HepG2 (cell line): Measurements from ENCODE around the gene MRPL10.

ENCODE experiments used
- ATF7 ChIP-seq, 2 experiments: fragments of 450-650 bp in 1 of 2; sonication (generic) in 1 of 2; formaldehyde crosslinking in 1 of 2; IDR thresholded peaks; 2 replicates each; pipeline versions ENCODE4 v1.4.0 to v1.6.1; 2016 to 2020; ENCODE audit warnings: antibody characterized with exemption in 1 of 2, mild to moderate bottlenecking in 1 of 2, missing genetic modification reagents in 1 of 2
- DDIT3 ChIP-seq: sonication (generic); formaldehyde crosslinking; IDR thresholded peaks from 2 replicates; pipeline ENCODE4 v1.4.0; 2020; ENCODE audit warnings: mild to moderate bottlenecking, missing genetic modification reagents
- ESRRA ChIP-seq: sonication (generic); formaldehyde crosslinking; IDR thresholded peaks from 2 replicates; pipeline ENCODE4 v1.5.1; 2020; ENCODE audit warnings: mild to moderate bottlenecking, low read depth, missing genetic modification reagents
- FOXO4 ChIP-seq: sonication (generic); formaldehyde crosslinking; conservative IDR thresholded peaks from 2 replicates; pipeline ENCODE4 v1.8.1; 2023; ENCODE audit warnings: missing genetic modification reagents
- KDM1A ChIP-seq: IDR thresholded peaks from 2 replicates; pipeline ENCODE4 v1.6.1; 2016; ENCODE audit warnings: missing compliant biosample characterization
- MAFK ChIP-seq, 2 experiments: IDR thresholded peaks in 1 of 2; conservative IDR thresholded peaks in 1 of 2; 2 replicates each; pipeline ENCODE4 v1.6.1; 2011; ENCODE audit warnings: improper control_type of control experiment in 2 of 2, low read length in 2 of 2
- POLR2A ChIP-seq, 2 experiments: IDR thresholded peaks; 2 replicates each; pipeline ENCODE4 v1.6.1; 2011; ENCODE audit warnings: low read depth in 2 of 2, low read length in 2 of 2, mild to moderate bottlenecking in 1 of 2, moderate library complexity in 1 of 2; ENCODE audit not compliant: insufficient read depth in 1 of 2
- ZNF275 ChIP-seq: sonication (generic); formaldehyde crosslinking; IDR thresholded peaks from 2 replicates; pipeline ENCODE4 v1.8.0; 2022; ENCODE audit warnings: missing genetic modification reagents, mild to moderate bottlenecking, inconsistent platforms, borderline replicate concordance
- ZNF292 ChIP-seq: sonication (generic); formaldehyde crosslinking; IDR thresholded peaks from 2 replicates; pipeline ENCODE4 v1.8.1; 2022; ENCODE audit warnings: mild to moderate bottlenecking, low read depth, missing genetic modification reagents, borderline replicate concordance
- ZNF670 ChIP-seq: sonication (generic); formaldehyde crosslinking; IDR thresholded peaks from 2 replicates; pipeline ENCODE4 v1.8.0; 2022; ENCODE audit warnings: mild to moderate bottlenecking, missing genetic modification reagents, borderline replicate concordance
- ZNF784 ChIP-seq: sonication (generic); formaldehyde crosslinking; IDR thresholded peaks from 2 replicates; pipeline ENCODE4 v1.5.1; 2020; ENCODE audit warnings: missing genetic modification reagents, mild to moderate bottlenecking, borderline replicate concordance
- ZSCAN30 ChIP-seq: sonication (generic); formaldehyde crosslinking; IDR thresholded peaks from 2 replicates; pipeline ENCODE4 v1.5.0; 2020; ENCODE audit warnings: mild to moderate bottlenecking, missing genetic modification reagents

- TF ChIP-seq FOXO4 (no peak), DDIT3 (no peak), ZNF784 (CRISPR knock-in tag) (no peak), ZNF292 (CRISPR knock-in tag) (no peak), ESRRA (CRISPR knock-in tag) (no peak), ZNF670 (CRISPR knock-in tag) (no peak), KDM1A (CRISPR knock-in tag) (no peak), ATF7 (IDR thresholded peaks at IDR 0.05) (no peak), ATF7 (CRISPR knock-in tag; IDR thresholded peaks at IDR 0.05) (no peak), POLR2A (IDR thresholded peaks at IDR 0.05; ENCODE audit: insufficient read depth in 1 of 2, low read depth in 2 of 2, low read length in 2 of 2) (no peak), ZSCAN30 (CRISPR knock-in tag) (no peak), MAFK (conservative IDR thresholded peaks at IDR 0.05 in 1 of 2, IDR thresholded peaks at IDR 0.05 in 1 of 2; ENCODE audit: low read length in 2 of 2) (no peak), ZNF275 (CRISPR knock-in tag) (no peak)
Observed at GRCh38 chr17:47866941-47867340, 35.6 kb upstream of the MRPL10 start.
